Dermis blood vessel endothelial cell (primary cell): Measurements from ENCODE around the gene P2RX7. TPM values are rescaled to one million over a fixed set of nuclear protein-coding genes. Genes with fewer than 3 reads are reported as not detected.

Source experiments
- DNase-seq: peaks from one replicate; pipeline ENCODE4 v3.0.0; 2010
- total RNA-seq: library from RNA; depleted of rRNA; stranded (reverse); fragments of >200 nt; gene quantifications from 2 replicates; pipeline ENCODE4 v1.2.3, GENCODE V29; 2014

Gene P2RX7
- total RNA-seq = 8.8 and 10.2 TPM in 2 replicates

DNA sequence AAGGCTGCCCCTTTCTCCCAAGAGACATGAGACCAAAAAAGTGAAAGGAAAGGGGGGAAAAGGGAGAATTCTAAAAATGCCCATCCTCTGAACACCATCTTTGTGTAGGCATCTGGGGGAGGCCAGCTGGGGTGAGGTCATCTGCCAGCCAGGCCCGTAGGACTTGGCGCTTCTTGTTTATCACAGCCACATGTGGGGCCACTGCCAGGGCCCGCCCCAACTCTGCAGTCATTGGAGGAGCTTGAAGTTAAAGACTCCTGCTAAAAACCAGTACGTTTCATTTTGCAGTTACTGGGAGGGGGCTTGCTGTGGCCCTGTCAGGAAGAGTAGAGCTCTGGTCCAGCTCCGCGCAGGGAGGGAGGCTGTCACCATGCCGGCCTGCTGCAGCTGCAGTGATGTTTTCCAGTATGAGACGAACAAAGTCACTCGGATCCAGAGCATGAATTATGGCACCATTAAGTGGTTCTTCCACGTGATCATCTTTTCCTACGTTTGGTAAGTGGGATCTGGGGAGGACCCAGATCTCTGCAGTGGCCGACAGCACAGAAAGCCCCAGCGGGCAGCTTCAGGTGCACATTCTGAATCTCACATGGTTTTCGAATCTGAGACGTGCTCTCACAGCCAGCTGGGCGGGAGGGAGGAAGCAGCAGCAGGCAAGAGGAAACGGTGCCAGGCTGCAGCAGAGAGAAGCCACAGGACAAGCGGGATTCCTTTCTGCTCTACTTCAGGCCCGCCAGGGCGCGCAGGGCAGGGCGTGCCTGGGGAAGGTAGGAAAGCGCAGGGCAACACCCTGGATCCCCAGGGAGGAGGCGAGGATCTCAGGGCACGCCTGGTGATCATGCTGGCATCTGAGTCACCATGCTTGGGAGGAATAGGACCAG, at the start of gene P2RX7:
P2RX7 (plus strand) TSS at position 276 of the 881 bp plus-strand sequence; CDS start at position 371, 95 bp downstream.
- DNase-seq = peak; percentile 69

DNA sequence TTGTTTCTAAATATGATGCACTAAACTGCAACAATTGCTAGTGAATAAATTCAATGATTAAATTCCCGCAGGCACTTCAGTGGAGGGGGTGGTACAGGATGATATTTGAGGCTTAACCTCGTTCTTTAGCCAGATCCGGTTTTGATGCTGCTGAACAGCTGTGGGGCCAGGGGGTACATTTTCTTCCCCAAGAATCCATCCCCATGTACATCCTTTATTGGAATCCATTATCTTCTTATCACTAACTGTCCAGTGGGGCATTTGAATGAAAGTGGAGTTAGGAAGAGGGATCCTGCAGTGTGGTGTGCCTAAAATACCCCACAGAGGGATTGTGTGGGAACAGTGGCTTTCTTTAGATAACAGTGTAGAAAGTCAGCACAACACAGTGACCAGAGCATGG, 48.4 kb upstream of the P2RX7 start:
- no peak for DNase-seq

DNA sequence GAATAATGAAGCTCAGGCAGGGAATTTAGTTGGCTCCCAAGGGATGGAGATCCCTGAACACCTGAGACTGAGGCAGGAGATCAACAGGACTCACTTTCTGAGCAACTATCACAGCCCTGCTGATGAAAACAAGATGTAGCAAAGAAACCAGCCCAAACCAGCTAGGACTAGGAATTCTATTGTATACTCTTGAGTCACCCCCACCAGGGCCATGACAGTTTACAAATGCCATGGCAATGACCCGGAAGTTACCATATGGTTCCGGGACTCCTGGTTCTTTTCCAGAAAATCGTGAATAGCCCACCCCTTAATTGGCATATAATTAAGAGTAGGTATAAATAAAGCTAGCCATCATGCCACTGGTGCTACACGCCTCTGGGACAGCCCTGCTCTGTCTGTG, 47.6 kb upstream of the P2RX7 start:
- no peak for DNase-seq

DNA sequence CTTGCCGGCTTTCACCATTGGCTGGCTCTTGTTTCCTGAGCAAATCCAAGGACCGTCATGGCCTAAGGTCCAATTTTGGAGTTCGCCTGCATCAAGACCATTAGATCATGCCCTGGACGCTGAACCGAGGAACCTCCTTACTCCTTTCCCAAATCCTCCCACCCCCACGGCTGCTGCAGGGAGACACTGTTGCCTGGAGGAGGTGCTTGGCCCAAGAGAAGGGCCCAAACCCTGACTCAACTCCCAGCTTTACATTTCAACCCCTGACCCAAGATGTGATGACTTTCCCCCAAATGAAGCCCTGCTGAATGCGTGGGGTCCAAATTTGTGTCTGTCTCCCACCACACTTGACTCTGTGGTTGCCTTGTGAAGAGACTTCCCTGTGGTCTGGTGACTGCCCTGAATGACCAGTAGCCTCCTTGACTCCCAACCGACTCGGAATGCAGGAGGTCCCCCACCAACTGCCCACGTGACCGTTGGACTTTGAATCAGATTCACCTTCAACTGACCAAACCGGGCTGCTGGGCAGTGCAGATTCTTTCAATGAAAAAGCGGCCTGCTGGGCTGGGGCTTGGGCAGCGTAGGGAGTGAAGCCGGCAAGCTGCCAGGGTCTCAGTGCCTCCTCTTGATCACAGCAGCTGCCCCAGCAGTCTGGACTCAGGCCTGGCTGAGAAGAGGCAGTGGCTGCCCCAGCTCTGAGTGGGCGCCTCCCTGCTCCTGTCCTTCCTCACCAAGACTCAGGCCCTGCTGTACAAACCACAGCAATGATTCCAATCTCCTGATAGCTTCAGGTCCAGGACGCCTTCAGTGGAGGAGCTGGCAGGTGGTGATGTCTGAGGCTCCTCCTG, 46.9 kb upstream of the P2RX7 start:
- no peak for DNase-seq

DNA sequence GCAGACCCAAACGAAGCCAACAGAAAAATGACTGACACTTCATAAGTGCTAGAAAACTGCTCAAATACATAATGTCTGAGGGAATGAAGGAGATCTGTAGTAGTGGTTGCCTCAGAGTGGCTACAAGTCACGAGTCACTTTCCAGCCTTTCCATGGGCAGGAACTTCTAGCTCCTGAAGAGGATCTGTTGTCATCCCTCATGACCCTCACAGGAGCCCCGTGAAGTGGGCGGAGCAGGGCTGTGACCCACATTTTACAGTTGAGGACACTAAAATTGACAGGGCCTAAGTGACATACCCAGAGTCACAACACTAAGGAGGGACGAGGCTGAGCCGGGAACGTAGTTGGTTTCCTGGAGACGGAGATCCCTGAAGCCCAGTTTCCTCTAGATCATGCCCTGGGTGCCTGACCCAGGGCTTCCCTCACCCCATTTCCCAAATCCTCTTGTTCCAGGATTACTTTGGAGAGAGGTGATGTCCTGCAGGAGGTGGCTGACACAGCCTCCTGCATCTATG, 45.8 kb upstream of the P2RX7 start:
- DNase-seq = no peak

DNA sequence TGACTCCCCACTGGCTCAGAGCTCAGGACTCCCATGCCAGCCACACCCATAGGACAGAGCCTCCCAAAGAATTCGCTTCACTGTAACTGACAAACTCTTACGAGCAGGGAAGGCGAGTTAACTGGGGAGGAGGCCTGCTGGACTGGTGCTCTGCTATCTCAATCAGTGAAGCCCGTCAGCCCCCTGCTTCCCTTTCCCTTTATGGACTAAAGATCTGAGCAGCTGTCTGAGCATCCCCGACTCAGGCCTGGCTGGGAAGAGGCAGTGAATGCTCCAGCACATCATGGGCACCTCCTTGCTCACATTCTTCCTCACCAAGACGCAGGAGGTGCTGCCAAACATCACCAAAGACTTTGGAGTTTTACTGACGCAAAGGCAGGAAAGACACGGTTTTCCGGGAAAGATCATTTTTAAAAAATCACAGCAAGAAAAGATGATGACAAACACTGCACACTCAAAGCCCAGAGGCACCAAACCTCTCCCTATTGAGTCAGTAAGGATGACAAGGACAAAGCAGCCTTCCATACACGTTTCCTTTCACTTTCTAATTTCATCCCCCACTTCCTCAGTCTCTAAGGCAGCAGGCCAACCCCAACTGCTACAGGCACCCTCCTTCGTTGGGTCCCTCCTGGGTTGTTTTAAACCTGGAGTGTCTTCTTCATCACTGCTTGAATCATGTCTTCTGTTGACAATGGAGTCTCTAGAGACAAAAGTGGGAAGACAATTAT, 45.0 kb upstream of the P2RX7 start:
- no peak for DNase-seq

DNA sequence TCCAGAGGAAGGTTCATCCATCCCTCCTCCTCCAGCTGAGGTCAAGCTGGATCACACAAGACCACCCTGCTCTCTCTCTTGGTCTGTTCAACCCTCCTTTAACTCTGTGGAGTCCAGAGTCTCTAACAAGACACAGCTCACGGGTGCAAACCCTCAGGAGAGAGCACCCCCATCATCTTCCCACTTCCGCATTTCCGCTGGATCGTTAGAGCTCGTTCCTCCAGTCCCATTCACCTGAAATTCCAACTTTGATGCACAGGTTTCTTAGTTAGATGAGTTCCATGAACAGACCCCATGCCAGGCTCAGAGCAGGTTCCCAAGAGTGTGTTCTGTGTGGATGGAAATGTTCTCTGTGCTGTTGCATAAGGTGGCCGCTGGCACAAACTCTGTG, 44.5 kb upstream of the P2RX7 start:
- no peak for DNase-seq

DNA sequence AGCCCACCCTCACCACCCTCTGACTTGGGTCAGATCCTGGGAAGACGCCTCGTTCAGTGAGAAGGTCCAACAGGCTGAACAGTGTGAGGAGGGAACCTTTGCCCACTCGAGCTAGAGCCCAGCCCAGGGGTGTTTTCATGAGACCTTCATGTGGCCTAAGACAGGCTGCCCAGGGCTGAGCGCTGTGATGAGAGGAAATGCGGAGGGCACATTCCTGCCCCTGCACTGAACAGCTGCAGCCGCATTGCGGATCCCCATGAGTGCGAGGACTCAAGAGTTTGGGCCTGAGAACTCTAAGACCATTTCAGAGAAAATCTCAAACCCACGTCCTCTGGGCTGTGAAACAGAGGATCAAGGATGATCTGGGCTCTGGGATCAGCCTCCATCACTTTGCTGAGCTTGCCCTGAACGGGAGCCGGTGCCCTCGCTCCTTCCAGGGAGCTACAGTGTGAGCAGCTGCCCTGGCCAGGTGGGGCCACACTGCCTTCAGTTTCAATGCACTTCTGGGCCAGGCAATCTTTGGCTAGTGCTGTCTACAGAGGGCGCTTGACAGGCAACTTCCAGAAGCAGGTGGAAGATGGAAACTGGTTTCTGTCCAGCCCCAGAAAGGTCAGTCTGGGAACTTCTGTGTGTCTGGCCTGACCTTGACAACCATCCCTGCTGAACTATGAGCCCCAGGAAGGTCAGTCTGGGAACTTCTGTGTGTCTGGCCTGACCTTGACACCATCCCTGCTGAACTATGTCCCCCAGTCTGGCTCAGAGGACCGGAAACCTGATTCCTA, 43.5 kb upstream of the P2RX7 start:
- peak; percentile 54 for DNase-seq

DNA sequence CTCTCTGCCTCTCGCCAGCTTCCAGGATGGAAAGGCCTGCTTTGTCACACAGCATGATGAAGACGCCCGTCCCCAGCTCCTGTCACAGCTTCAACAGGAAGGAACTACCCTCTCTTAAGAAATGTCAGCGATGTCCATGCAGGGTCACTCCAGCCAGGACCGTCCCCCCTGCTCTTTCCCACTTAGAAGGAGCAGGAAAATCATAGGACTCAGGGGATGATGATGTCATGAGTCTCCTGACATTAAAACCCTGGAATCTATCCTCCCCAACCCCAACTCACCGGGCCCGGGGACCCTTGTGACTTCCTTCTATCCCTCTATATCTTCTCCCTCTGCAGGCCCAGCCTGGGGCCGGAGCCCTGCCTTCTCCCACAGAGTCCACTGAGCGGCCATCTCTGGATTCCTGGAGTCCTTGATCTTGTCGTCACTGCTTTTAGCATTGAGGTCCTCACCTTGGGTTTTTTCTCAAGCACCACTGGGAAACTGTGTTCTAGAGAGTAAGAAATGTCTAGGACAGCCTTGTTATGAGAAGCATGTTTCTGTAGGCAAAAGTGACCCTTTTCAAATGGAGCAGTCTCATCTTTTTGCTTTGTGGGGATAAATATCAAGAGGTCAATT, 42.8 kb upstream of the P2RX7 start:
- no peak for DNase-seq

DNA sequence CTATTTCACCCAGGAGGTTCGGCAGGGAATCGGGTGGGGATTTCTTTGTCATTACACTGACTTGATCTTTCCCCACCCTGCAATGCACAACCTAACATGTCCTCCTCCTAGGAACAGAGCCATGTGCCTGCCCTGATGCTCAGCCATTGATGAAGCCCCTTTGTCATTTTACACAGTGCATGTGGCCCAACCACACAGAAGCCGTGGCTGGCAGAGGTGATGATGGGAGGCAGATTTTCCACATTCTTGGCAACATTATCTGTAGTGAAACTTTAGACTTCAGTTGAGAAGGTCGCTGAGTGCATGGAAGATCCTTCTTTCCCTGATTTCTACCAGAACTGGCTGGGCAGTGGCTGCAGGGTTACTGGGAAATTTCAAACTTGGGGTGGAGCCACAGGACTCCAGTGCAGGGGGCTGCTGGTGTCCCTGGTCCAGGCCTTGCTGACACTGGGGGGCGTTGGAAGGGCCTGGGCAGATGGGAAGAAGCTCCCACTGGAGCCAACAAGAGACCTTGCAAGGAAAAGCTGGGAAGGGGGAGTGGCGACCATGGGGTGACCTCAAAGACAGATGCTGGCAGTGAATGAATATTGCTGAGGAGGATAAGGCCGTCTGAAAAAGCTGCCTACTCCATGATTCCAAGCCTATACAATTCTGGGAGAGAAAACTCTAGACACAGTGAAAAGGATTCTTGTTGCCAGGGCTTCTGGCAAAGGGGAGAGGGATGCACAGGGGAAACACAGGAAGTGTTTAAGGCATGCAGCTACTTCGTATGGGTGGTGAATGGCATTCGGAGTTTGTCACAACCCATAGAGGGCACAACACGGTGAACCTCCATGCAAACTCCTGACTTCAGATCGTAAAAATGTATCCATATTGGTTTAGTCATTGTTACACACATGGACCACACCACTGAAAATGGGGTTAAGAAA, 41.8 kb upstream of the P2RX7 start:
- DNase-seq = no peak

DNA sequence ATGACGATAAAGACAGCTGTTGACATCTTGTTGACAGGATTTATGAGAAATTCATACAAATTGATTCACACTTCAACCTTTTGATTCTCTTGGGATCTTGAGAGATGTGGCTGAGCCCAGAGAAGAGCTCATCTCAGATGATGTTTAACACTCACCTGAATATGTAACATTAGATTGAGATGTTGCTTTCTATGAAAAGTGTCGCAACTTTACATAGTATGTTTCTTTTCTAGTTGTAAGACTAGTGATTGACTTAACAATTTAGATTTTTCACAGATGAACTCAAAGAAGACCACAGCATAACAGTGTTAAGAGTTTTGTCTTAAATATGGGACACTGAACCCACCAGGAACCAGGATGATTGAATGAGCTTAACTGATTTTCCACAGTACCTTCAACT, 40.6 kb upstream of the P2RX7 start:
- no peak for DNase-seq

DNA sequence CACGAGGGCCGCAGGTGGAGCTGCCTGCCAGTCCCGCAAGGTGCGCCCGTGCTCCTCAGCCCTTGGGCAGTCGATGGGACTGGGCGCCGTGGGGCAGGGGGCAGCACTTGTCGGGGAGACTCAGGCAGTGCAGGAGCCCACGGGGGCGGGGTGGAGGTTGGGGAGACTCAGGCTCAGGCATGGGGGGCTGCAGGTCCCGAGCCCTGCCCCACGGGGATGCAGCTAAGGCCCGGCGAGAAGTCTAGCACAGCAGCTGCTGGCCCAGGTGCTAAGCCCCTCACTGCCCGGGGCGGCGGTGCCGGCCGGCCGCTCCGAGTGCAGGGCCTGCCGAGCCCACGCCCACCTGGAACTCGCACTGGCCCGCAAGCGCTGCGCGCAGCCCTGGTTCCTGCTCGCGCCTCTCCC, 39.2 kb upstream of the P2RX7 start:
- no peak for DNase-seq

DNA sequence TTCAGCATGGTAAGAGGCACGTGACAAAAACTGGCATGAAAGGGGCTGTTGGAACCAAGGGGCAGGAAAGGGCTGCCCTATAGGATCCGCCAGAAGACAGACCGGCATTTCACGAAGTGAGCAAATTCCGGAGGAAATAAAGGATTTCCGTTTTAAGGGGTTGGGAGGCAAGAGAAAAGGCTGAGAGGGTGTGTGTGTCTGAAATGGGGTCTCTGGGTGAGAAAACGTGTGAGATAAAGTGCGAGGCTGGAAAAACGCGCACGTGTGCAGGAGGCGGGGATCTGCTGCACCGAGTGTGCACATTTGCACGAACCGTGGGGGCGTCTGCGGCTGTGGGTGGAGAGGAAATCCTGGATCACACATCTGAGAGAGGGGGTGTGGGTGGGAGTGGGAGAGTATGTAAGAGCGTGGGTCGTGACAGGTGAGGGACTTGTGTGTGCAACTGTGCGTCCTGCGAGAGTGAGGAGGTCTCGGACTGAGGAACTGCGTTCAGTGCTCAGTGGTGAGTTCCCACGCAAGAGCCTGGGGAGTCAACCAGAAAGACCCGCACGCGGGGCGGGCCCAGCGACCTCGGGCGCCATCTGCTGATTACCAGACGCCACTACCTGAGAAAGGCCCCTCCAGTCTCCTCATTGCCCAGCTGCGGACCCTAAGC, 37.0 kb upstream of the P2RX7 start:
- peak; percentile 90 for DNase-seq

DNA sequence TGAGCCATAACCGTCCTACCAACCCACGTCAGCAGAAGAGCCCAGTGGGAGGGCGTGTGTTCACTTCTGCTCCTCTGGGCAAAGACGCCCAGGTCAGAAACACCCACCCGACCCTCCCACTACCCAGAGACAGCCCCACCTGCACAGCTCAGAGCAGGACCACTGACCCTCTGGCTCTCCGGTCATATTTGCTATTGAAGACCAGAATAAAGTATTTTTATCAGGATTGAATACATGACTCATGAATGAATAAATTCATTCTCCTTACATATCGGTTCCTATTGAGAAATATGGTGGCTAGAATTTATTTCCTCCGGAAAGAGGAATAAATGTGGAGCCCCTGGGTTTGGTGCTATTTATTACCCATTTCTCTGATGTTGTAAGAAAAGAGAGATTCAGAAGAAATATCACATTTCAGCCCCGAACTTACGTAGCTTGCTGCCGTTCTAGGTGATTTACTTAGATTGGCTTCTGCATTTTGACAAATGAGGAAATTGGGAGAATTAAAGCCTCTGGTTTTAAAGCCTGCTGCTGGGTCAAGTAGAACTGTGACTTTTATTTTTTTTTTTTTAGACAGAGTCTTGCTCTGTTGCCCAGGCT, 36.4 kb upstream of the P2RX7 start:
- no peak for DNase-seq

DNA sequence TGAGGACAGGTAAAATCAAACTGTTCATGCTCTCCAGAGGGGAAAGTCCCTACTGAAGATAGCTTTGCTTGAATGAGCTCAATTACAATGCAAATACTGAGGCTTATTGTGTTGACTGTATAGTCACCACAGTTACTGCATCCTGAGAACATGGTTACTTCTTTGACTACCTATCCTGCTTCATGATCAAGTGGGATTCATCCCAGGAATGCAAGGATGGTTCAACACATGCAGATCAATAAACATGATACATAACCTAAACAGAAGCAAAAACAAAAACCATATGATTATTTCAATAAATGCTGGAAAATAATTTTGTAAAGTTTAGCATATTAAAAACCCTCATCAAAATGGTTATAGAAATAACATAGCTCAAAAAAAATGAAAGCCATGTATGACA, 32.9 kb upstream of the P2RX7 start:
- DNase-seq = no peak

DNA sequence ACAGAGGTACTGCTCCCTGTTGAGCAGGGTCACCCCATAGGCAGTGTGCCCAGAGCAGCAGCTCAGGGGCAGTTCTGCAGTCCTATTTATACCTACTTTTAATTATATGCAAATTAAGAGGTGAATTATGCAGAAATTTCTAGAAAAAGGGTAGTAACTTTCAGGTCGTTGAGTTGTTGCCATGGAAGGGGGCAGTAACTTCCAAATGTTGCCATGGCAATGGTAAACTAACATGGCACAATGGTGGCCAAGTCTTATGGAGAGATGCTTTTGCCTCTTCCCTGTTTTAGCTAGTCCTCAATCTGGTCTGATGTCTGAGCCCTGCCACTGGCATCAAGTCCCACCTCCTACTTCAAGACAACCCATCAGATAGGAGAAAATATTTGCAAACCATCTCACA, 30.4 kb upstream of the P2RX7 start:
- no peak for DNase-seq

DNA sequence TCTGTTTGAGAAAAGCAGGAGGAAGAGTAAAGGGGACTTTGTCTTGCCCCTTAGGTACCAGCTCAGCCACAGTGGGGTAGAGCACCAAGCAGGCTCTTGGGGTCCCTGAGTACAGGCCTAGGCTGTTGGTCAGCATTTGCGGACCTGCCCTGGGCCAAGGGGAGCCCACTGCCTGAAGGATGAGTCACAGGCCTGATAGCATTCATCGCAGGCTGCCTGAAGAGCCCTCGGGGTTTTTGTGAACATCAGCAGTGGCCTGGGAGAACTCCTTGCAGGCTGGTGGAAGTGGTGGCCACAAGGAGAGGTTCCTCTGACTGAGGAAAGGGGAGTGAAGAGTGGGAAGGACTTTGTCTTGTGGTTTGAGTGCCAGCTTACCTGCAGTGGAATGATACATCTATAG, 25.0 kb upstream of the P2RX7 start:
- no peak for DNase-seq

DNA sequence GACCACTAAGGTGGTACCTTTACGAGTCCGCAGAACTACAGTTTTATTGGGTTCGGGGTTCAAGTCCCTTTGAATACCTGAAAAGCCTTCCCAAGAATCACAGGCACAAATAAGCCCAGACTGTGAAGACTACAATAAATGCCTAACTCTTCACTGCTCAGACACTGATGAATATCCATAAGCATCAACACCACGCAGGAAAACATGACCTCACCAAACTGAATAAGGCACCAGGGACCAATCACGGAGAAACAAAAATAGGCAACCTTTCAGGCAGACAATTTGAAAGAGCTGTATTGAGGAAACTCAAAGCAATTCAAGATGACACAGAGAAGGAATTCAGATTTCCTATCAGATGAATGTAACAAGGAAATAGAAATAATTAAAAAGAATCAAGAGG, 24.2 kb upstream of the P2RX7 start:
- peak; percentile 20 for DNase-seq

DNA sequence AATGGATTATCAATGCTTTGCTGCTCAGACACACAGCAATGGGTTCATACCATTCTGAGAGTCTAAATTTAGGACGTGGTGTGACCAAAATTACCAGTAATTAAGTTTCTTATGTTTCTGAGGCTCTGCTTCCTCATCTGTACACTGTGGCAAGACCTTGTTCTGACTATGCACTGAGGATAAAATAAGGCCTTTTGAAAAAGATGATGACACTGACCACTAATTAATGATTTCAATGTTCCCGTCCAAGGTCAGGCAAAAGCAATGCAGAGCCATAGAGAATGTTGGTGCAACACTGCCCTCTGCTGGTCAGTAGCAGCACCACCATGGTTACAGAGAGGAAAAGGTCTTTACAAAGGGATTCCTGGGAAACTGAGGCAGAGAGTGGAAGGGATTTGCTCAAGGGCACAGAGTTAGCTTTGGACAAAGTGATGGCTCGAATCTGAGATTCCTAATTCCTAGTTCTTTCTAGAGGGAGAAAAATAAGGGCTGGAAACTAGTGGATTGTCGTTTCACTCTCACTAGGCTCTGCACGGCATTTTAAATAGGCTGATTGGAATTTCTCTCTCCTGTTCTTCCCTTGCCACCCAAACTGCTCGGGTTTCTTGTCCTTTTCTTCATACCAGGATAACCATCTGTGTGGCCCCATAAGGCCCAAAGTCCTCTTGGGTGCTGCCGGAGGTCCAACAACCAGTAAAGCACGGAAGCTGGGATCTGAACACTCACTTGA, 22.3 kb upstream of the P2RX7 start:
- peak; percentile 86 for DNase-seq
